ENCODE data around the gene TLL2. TPM values are rescaled to one million over a fixed set of nuclear protein-coding genes. Genes with fewer than 3 reads are reported as not detected.

The TLL2 gene
- total and polyA plus RNA-seq, 2 donors (not counting 3 experiments of a cell fraction or from before 2014, with no cell fraction given): 0.03 to 0.20 TPM

GRCh38 chr10:96524741-96525140 lies 11.0 kb upstream of the TLL2 start:
- POLR2A ChIA-PET: no interaction called here
- H3K9me1 ChIP-seq (replicated peaks; ENCODE audit: control insufficient read depth, extremely low read depth, insufficient read depth, low read length): no peaks in the 10 kb centered on the region
- BruUV-seq (replicated peaks): no TSS peak
- H3K4me1 ChIP-seq (ENCODE audit: control insufficient read depth, extremely low read depth, insufficient read depth, low read length): no peaks in the 10 kb centered on the region
- H3K36me3 ChIP-seq (ENCODE audit: control insufficient read depth in 2 of 2, extremely low read depth in 1 of 2, insufficient read depth in 2 of 2, low read length in 2 of 2): peaks cover 12 to 32% of the 10 kb centered on the region in 2 experiments
- intact Hi-C loops (cut with micrococcal nuclease): loop anchor here (5.0 kb wide), 1 partner anchor 668 kb away; no protein-coding TSS in a partner anchor
- TF ChIP-seq MAX (IDR thresholded peaks at IDR 0.05; ENCODE audit: insufficient read depth, insufficient read length) (no peak), MYC (IDR thresholded peaks at IDR 0.05; ENCODE audit: low read depth, low read length) (no peak), EZH2 (IDR thresholded peaks at IDR 0.05; ENCODE audit: borderline replicate concordance, low read depth, low read length, severe bottlenecking) (no peak)
- no peak overlapping the region for H3K4me2 ChIP-seq (ENCODE audit: insufficient read depth, low read length)
- H3K9ac ChIP-seq (replicated peaks; ENCODE audit: extremely low read depth, insufficient read depth, low read length): no peak overlapping the region
- no peak overlapping the region for H3K4me3 ChIP-seq (replicated peaks in 1 of 3; ENCODE audit: insufficient read depth in 1 of 3, low read depth in 1 of 3, low read length in 3 of 3)
- DNase-seq (ENCODE audit: low read depth, low spot score): no peak
- H3K27ac ChIP-seq (ENCODE audit: insufficient read depth, low read depth, low read length): no peak overlapping the region
- H3K9me3 ChIP-seq (replicated peaks; ENCODE audit: control insufficient read depth, insufficient read depth, low read length): no peaks in the 10 kb centered on the region
- dilution Hi-C loops (cut with MboI; ENCODE audit: extremely low pct_ligation_motif_present, low sequenced_read_pairs): no loop called here
- no peaks in the 10 kb centered on the region for H4K20me1 ChIP-seq (replicated peaks; ENCODE audit: control insufficient read depth, extremely low read depth, insufficient read depth, low read length)
- peaks cover 9% of the 10 kb centered on the region for H3K79me2 ChIP-seq (ENCODE audit: control insufficient read depth, insufficient read depth, low read length)
- CTCF ChIA-PET: interaction anchor here (1.4 kb wide), 1 partner anchor 11 kb away, joined by 6 read pairs; the partner anchor contains the start of gene TLL2
- no peak overlapping the region for H2AFZ ChIP-seq (ENCODE audit: low read depth, low read length)
- no peak for FAIRE-seq
- no peaks in the 10 kb centered on the region for H3K27me3 ChIP-seq (ENCODE audit: control insufficient read depth in 2 of 2, insufficient read depth in 2 of 2, low read length in 2 of 2)

GRCh38 chr10:96517284-96517683 lies 3.6 kb upstream of the TLL2 start:
- Histone ChIP-seq H3K4me2 (ENCODE audit: insufficient read depth, low read length) (no peak overlapping the region), H3K27ac (ENCODE audit: insufficient read depth, low read depth, low read length) (no peak overlapping the region), H2AFZ (ENCODE audit: low read depth, low read length) (no peak overlapping the region), H3K9me1 (replicated peaks; ENCODE audit: control insufficient read depth, extremely low read depth, insufficient read depth, low read length) (no peaks in the 10 kb centered on the region), H3K36me3 (ENCODE audit: control insufficient read depth in 2 of 2, extremely low read depth in 1 of 2, insufficient read depth in 2 of 2, low read length in 2 of 2) (peaks cover 3 to 14% of the 10 kb centered on the region in 2 experiments), H3K4me3 (replicated peaks in 1 of 3; ENCODE audit: insufficient read depth in 1 of 3, low read depth in 1 of 3, low read length in 3 of 3) (no peak overlapping the region), H3K9me3 (replicated peaks; ENCODE audit: control insufficient read depth, insufficient read depth, low read length) (no peaks in the 10 kb centered on the region), H3K79me2 (ENCODE audit: control insufficient read depth, insufficient read depth, low read length) (no peaks in the 10 kb centered on the region), H3K4me1 (ENCODE audit: control insufficient read depth, extremely low read depth, insufficient read depth, low read length) (peaks cover 18% of the 10 kb centered on the region), H3K9ac (replicated peaks; ENCODE audit: extremely low read depth, insufficient read depth, low read length) (no peak overlapping the region), H4K20me1 (replicated peaks; ENCODE audit: control insufficient read depth, extremely low read depth, insufficient read depth, low read length) (no peaks in the 10 kb centered on the region), H3K27me3 (ENCODE audit: control insufficient read depth in 2 of 2, insufficient read depth in 2 of 2, low read length in 2 of 2) (peaks cover 6 to 11% of the 10 kb centered on the region in 2 experiments)
- dilution Hi-C loops (cut with MboI; ENCODE audit: extremely low pct_ligation_motif_present, low sequenced_read_pairs): no loop called here
- DNase-seq (ENCODE audit: low read depth, low spot score) (no peak), FAIRE-seq (no peak)
- CTCF ChIA-PET: no interaction called here
- TF ChIP-seq GATA2 (IDR thresholded peaks at IDR 0.05; ENCODE audit: insufficient read depth, insufficient read length, low read depth, low read length): no peak
- intact Hi-C loops (cut with micrococcal nuclease): loop anchor here (10.0 kb wide), 1 partner anchor 318 kb away; the partner anchor contains the start of gene LCOR
- BruUV-seq (replicated peaks): no TSS peak
- POLR2A ChIA-PET: no interaction called here
